HG03108 (cell line): Measurements from ENCODE around the gene NYAP2.

Experiments used
- ATAC-seq: cut with Tn5 transposase; IDR thresholded peaks from one replicate; pipeline ENCODE4 v1.9.1; 2021; ENCODE audit warnings: moderate library complexity; ENCODE audit not compliant: unreplicated experiment

Gene NYAP2

DNA sequence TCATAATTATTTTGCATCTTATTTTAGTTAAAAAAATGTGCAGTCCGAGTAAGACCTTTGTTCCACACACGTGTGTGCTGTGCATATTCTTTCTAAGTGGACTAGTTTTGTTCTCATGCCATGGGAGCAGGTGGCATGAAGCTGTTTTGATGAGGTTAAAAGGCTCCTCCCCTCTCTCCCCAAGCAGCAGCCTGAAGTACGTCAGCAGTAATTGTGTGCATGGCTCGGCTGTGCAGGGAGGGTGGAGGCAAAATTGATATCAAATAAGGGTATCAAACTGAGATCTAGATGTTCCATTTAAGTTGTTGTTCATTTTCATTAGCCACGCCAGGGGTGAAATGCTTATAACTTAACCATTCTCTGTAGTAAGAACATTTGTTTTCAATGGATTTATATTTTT, at the start of gene NYAP2:
TSS of gene NYAP2 (plus strand) at position 207 of the 400 bp plus-strand sequence. CDS start 9,171 bp downstream, outside the sequence.
- ATAC-seq = no peak

DNA sequence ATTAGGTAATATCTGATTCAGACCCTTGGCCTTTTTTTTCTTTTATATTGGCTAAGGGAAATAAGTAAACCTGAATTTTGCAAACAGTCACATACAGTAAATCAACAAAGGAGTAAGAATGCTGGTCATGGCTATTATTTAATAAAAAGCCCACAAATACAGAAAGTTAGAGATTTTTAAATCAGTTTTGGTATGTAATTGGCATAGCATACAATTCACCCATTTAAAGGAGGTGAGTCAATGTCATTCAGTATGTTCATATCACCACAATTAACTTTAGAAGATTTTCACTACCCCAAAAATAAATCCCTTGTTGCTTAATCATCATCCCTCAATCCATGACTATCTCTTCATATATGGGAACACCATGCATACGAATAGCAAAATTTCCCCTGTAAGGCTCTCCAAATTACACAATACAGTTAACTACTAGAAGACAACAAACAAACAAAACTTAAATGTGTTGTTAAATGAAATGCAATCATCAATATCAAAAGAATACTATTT, 45.9 kb upstream of the NYAP2 start:
- no peak for ATAC-seq

DNA sequence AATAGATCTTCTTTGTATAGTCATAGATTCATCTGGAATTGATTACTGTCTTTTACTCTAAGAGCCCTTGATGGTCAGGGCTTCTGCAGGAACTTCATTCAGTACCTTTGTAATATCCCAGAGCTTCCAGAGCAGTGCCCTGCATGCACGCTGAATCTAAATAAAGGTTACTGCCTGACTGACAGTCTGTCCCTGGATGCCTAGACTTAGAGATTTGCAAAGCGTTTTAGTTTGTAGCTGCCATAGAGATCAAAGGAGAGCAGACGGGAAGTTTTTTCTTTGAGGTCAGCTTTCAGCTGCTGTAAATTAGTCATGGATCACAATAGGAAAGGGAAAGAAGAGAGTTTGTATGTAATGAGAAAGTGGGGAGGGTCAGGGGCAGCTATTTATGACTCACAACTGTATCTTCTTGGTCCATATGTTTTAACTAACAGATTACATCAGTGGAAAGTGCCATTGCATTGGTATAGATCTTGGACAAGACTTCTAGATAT, 45.2 kb upstream of the NYAP2 start:
- no peak for ATAC-seq

DNA sequence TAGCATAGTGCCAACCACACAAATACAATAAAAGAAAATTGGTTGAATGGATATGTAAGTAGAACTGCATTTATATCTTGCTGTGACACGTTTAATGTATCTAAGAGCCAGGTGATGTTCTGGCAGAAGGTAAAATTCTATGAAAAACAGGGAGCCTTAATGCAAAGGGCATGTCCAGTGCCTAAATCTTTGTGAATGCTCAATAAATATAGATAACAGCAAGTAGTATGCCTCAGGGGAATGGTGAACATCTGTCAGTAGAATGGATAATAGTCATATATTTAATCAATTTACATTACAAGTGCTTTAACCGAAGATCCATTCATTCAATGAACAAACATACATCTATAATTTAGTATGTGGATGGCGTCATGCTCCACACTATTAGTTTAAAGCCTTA, 43.7 kb upstream of the NYAP2 start:
- no peak for ATAC-seq

DNA sequence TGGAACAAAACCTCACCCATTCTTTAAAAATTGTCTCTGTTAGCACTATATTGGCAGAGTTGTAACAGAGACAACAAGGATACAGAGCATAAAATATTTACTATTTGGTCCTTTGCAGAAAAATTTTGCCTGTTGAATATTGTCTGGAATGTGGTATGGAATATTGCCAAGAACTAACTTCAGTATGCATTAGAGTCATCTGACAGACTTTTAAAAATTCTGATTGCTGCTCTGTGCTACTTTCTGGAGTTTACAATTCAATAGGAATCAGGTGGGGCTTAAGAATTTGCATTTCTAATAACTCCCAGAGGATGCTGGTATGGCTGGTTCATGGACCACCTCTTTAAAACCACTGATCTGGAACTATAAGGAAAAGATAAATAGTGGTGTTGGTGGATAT, 32.8 kb upstream of the NYAP2 start:
- no peak for ATAC-seq

- no peak for ATAC-seq
Measured at GRCh38 chr2:225367482-225367881, 32.0 kb upstream of the NYAP2 start.

DNA sequence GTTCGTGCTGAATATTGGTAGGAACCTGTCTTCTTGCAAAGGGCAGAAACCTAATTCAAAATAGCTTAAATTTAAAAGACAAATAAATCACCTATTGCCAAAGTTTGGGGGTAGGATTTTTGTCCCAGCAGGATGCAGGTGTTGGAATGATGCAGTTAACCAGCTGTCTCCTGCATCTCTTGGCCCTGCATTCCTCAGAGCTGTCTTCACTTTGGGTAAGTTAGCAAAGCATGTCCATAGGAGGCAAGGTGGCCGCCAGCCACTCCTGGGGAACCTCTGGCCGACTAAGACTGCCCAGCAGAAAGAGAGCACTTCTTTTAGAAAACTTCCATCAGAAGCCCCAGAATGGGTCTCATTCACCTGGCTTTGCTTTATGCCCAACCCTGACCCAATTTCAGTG, 20.5 kb upstream of the NYAP2 start:
- ATAC-seq = no peak

- ATAC-seq = no peak
Measured at GRCh38 chr2:225379856-225380255, 19.7 kb upstream of the NYAP2 start.

DNA sequence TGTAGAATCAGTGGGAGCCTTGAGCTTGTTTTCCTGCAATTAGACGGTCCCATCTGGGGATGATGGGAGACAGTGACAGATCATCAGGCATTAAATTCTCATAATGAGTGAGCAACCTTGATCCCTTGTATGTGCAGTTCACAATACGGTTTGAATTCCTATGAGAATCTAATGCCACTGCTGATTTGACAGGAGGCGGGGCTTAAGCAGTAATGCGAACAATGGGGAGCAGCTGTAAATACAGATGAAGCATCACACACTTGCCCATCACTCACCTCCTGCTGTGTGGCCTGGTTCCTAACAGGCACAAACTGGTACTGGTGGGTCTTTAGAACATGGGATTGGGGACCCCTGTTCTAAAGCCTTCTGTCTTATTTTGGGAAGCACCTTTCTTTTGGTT, 17.9 kb upstream of the NYAP2 start:
- no peak for ATAC-seq

GRCh38 chr2:225398372-225398771, 1.1 kb upstream of the NYAP2 start:
- ATAC-seq = no peak

DNA sequence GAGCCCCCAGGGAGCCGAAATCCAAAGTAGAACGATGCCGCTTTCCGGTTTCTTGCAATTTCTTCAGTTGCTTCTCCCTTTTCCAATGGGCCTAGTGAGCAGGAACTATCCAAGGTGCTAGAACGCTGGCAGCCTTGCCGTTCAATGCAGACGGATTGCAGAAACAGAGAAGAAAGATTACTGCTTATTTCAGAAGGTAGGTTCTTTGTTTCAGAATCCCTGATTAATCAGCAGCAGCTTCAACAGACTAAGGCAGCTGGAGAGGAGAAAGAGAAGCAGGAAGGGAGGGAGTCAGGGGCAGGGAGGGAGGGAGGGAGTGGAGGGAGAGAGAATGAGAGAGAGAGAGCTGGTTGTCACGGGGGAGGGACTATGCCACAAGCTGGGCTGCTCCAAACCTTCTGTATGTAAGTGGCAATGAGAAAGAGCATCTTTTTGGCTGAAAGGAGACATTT, 576 bp downstream of the NYAP2 start:
- no peak for ATAC-seq

- ATAC-seq = no peak
Measured at GRCh38 chr2:225400546-225401400, 1.3 kb downstream of the NYAP2 start.

GRCh38 chr2:225402210-225402776, 2.8 kb downstream of the NYAP2 start:
- ATAC-seq = no peak

GRCh38 chr2:225411452-225411851, 11.9 kb downstream of the NYAP2 start:
- ATAC-seq = no peak

DNA sequence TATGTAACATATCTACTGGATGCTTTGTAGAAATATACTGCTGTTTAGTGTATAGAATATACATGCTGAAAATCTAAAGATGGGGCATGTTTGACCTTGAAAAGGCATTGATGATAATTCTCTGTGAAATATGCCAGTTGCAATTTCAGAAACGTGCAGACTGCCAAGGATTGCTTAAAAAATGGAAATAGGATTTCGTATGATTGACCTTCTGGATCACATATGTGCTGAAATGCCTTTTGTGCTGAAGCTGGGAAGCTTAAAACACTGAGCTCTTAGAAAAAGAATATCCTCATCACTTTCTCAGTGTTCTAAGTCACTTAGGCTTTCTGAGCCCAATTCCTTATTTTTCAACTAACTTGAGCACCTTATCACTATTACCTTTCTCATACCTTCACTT, 14.3 kb downstream of the NYAP2 start:
- no peak for ATAC-seq

DNA sequence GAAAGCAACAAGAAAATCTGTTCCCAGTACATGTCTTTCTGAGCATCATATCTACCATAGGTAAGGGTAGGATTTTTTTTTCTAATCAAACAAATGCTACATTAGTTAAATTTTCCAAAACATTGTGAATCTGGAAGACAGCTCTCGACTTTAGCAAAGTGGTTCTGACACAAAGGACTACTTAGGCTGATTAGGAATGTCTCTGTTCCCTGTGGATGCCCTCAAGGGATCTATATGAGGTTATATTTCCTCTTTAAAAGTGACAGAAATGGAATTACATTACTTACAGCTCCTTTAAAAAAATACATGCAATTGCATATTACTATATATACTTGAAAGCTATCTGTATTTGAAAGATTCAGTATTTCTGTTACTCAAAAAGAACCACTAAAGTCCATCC, 15.4 kb downstream of the NYAP2 start:
- no peak for ATAC-seq

DNA sequence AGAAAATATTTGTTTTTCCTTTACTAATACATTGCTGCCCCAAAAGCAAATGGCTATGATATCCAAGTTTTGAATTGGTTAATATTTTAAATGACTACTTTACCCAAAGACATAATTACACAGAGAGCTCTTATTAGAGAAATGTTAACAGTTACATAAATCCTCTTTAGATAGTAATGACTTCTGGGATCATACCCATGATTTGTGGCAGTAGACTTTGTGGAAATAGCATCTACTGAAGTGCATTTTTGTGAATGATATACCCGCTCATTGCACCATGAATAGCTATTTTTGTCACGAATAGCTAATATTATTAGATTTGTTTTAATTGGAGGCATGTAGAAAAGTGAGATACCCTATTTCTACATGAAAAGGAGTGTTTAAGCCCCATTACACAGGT, 15.8 kb downstream of the NYAP2 start:
- no peak for ATAC-seq

- ATAC-seq = no peak
Measured at GRCh38 chr2:225415792-225416191, 16.3 kb downstream of the NYAP2 start.

- no peak for ATAC-seq
Measured at GRCh38 chr2:225416616-225417367, 17.3 kb downstream of the NYAP2 start.

GRCh38 chr2:225419033-225419432, 19.5 kb downstream of the NYAP2 start:
- ATAC-seq = no peak

GRCh38 chr2:225422145-225422544, 22.6 kb downstream of the NYAP2 start:
- ATAC-seq = no peak
